ENCODE data around the gene FOXJ3.

DNA sequence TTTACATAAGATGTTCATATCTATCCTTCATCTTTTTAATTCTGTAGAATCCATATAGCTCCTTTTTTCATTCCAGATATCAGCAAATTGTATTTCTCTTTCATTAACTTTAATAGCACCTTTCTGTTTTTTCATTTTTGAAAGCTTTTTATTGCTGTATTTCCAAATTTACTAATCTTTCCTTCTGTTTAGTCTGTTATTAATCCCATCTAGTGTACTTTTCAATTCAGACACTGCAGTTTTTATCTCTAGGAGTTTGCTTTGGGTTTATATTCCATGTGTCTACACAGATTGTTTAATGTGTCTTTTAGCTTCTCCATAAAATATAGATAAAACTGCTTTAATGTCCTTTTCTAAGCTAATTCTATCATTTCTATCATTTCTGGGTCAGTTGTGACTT, 133.0 kb downstream of the FOXJ3 start:
- TF ChIP-seq, protein P1, sequence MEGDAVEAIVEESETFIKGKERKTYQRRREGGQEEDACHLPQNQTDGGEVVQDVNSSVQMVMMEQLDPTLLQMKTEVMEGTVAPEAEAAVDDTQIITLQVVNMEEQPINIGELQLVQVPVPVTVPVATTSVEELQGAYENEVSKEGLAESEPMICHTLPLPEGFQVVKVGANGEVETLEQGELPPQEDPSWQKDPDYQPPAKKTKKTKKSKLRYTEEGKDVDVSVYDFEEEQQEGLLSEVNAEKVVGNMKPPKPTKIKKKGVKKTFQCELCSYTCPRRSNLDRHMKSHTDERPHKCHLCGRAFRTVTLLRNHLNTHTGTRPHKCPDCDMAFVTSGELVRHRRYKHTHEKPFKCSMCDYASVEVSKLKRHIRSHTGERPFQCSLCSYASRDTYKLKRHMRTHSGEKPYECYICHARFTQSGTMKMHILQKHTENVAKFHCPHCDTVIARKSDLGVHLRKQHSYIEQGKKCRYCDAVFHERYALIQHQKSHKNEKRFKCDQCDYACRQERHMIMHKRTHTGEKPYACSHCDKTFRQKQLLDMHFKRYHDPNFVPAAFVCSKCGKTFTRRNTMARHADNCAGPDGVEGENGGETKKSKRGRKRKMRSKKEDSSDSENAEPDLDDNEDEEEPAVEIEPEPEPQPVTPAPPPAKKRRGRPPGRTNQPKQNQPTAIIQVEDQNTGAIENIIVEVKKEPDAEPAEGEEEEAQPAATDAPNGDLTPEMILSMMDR (IDR thresholded peaks at IDR 0.05; ENCODE audit: low read depth, low read length, poor library complexity, severe bottlenecking), result no peak
- no peak for TF ChIP-seq EZH2phosphoT487 (IDR thresholded peaks at IDR 0.05; ENCODE audit: borderline replicate concordance, low read length)

Measured in DOHH2 (cell line).